ENCODE results near the gene ADRA1B. TPM values are rescaled to one million over a fixed set of nuclear protein-coding genes. Genes with fewer than 3 reads are reported as not detected.
"Not testable (repeated sequence)": the region's sequence is repeated elsewhere in the genome, so short reads cannot be mapped to it uniquely, and the experiment has no call there.

ADRA1B gene
- total RNA-seq, 1 experiment from 2014 or later: 25.0 TPM

GRCh38 chr5:159976921-159977320, 60.6 kb downstream of the ADRA1B start:
- no peak for DNase-seq (ENCODE audit: low read depth)
- in situ Hi-C loops (cut with HindIII; ENCODE audit: low pct_unique_long_range_greater_than_20kb, low sequenced_read_pairs): no loop called here

DNA sequence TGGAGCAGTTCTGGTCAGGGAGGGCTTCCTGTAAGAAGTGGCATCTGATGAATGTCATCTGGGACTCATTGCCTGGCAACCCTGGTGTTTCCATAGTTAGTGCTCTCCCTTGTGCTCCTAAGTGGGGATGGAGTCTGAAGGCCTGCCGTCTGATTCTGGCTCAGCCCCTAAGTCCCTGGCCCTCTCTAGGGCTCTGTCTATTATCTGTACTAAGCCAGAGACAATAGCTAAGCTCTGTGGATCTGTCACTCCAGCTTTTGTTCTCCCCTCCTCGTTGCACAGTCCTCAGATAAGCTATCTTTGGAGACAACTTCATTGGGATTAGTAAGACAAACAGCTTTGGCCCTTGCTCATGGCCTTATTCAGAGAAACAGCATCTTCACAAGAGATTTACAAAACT, 62.1 kb downstream of the ADRA1B start:
- in situ Hi-C loops (cut with HindIII; ENCODE audit: low pct_unique_long_range_greater_than_20kb, low sequenced_read_pairs): no loop called here
- no peak for DNase-seq (ENCODE audit: low read depth)

DNA sequence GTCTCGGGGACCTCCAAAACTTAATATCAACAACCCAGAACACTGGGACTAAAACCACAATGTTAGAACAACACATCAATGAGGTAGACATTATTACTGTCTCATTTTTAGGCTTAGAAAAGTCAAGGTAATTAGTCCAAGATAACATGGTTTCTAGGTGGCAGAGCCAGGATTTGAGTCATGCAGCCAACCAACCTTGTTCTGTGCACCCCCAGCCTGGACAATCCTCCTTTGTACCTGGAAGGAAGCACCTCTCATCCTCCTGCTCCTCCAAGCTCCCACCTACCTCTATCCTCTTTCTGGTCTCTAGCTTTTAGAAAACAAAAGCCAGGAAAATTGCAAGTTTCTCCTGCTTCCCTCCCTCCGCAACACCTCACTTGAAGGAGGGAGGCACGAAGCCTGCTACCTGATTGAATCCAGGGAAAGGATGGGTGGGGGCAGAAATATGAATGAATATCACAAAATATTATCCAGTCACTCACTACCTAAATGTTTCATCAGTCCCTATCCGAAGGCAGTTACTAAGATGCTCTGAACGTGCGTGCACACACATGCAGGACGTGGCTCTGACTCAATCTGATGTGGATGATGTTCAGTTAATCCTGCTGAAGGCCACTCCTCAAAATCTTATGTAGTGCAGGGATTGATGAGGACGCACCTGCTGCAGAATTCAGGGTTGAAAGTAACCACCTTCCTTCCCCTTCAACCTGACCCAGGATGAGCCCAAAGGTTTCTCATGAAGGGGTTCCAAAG, 66.3 kb downstream of the ADRA1B start:
- in situ Hi-C loops (cut with HindIII; ENCODE audit: low pct_unique_long_range_greater_than_20kb, low sequenced_read_pairs): no loop called here
- DNase-seq (ENCODE audit: low read depth): peak; percentile 23

DNA sequence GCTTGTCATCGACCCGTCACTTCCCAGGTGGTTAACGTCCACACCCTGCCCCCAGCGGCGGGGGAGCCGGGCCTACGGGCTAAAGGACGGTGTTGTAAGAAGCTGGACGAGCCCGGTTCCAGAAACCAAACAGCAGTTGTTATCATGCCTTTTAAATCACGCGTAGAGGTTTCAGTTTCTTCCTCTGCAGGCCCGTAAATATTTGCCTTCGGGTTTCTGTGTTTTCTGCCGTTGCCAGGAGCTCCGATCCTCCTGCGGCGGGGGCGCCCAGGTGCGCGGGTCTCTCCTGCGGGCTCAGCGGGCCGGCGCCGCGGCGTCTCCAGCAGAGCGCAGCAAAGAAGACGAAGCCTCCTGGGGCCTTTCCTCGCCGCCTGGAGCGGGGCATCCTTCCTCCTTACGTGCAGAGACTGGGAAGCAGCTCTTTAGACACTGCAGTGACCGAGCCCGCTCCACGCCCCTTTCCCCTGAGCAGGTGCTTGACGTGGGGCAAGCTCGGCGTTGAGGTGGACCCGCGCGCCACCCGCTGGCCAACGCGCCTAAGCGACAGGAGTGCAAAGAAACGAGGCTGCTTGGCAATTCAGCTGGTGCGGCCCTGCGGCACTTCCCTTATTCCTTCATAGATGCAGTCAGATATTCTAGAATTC, 70.9 kb downstream of the ADRA1B start:
- in situ Hi-C loops (cut with HindIII; ENCODE audit: low pct_unique_long_range_greater_than_20kb, low sequenced_read_pairs): no loop called here
- peak; percentile 33 for DNase-seq (ENCODE audit: low read depth)

- peak; percentile 24 for DNase-seq (ENCODE audit: low read depth)
- in situ Hi-C loops (cut with HindIII; ENCODE audit: low pct_unique_long_range_greater_than_20kb, low sequenced_read_pairs): no loop called here
Measured at GRCh38 chr5:159990506-159990905, 74.2 kb downstream of the ADRA1B start.

DNA sequence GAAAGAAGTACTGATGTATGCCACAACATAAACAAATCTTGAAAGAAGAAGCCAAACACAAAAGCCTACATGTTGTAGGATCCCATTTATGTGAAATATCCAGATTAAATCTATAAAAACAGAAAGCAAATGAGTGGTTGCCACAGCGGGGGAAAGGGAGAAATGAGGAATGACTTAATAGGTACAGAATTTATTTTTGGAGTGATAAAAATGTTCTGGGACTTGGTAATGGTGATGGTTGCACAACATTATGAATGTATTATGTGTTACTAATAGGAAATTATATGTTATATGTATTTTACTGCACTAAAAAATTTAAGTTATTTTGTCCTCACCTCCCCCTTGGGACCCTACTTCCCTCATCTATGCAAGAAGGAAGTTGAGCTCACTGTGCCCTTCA, 76.3 kb downstream of the ADRA1B start:
- in situ Hi-C loops (cut with HindIII; ENCODE audit: low pct_unique_long_range_greater_than_20kb, low sequenced_read_pairs): no loop called here
- DNase-seq (ENCODE audit: low read depth): no peak

DNA sequence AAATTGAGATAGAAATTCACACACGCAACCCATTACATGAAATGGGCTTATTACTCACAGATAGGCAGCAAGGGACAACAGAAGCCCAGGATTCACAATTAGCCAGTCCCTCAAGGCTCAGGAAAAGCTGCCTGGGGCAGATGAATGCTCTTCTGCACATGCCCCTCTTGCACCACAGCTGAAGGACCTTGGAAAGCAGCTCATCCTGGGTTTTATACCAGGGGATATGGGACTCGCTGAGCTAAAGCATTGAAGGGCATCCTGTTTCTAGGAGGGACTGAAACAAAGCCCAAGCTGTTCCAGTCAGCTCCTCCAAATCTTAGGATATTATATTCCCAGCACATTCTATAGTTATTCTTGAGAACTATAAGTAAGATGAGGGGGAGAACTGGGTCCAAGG, 76.9 kb downstream of the ADRA1B start:
- DNase-seq (ENCODE audit: low read depth): no peak
- in situ Hi-C loops (cut with HindIII; ENCODE audit: low pct_unique_long_range_greater_than_20kb, low sequenced_read_pairs): no loop called here

- in situ Hi-C loops (cut with HindIII; ENCODE audit: low pct_unique_long_range_greater_than_20kb, low sequenced_read_pairs): no loop called here
- DNase-seq (ENCODE audit: low read depth): no peak
Measured at GRCh38 chr5:159995907-159996306, 79.6 kb downstream of the ADRA1B start.

DNA sequence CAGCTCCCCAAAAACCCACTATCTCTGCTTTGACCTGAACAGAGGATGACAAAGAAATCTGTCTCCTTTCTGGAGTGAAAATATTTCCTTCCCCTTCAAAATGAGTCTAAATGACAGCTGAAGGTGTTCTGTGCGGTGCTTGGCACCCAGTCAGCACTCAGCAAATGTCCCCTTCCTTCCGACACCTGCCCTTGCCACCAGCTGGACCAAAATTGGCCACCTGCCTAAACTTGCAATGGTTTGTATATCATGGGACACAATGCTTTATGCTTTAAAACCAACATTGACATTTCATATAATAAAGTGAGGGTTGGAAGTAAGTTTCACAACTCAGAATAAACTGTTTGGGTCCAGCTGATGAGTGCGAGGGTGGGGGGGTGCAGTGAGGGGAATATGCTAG, 85.2 kb downstream of the ADRA1B start:
- in situ Hi-C loops (cut with HindIII; ENCODE audit: low pct_unique_long_range_greater_than_20kb, low sequenced_read_pairs): no loop called here
- no peak for DNase-seq (ENCODE audit: low read depth)

DNA sequence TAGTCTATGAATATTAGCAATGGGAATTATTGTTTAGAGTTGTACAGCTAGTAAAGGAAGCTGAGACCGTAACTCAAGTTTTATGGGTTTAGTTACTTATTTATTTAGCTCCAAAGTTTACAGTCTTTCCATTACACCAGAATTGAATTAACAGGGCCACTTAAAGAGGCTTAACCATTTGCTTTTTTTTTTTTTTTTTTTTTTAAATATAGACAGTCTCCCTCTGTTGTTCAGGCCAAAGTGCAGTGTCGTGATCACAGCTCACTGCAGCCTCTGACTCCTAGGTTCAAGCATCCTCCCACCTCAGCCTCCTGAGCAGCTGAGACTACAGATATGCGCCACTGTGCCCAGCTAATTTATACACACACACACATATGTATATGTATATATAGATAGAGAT, 91.2 kb downstream of the ADRA1B start:
- no peak for DNase-seq (ENCODE audit: low read depth)
- in situ Hi-C loops (cut with HindIII; ENCODE audit: low pct_unique_long_range_greater_than_20kb, low sequenced_read_pairs): no loop called here

- in situ Hi-C loops (cut with HindIII; ENCODE audit: low pct_unique_long_range_greater_than_20kb, low sequenced_read_pairs); DNase-seq (ENCODE audit: low read depth): not testable (repeated sequence)
Measured at GRCh38 chr5:160008529-160008876, 92.2 kb downstream of the ADRA1B start.

DNA sequence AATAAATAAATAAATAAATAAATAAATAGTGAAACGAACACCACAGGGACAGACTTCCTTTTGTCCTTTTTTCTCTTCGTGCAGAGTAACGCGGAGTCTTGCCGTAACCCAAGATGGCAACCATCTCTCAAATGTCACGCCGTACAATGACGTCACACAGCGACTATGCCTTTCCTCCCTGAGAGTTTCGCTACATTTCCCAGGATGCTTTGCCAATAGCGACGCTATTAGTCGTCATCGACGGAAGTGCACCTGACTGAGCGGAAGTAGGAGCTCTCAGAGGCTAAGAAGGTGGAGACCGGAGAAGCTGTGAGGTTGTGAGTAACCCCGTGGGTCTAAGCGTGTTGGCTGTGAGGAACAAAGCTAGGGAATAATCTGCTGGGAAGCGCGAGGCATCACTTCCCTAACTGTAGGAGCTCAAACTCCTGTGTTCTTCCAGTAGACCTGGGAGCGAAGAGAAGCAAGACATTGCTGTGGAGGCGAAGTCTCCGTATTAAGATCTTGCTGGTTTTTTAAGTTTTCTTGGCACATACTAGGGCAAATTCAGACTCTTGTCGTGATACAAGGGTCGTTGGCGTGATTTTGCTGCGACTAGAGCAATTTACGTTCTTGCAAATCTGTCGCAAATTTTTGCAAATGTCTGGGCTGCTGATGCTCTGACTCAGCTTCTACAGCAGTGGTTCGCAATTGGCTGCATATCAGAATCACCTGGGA, 92.8 kb downstream of the ADRA1B start, which contains the start of gene TTC1:
TSS of gene TTC1 (plus strand) at position 263 of the 714 bp plus-strand sequence. CDS start 1,390 bp downstream, outside the sequence.
- peak; percentile 99 for DNase-seq (ENCODE audit: low read depth)
- in situ Hi-C loops (cut with HindIII; ENCODE audit: low pct_unique_long_range_greater_than_20kb, low sequenced_read_pairs): no loop called here

DNA sequence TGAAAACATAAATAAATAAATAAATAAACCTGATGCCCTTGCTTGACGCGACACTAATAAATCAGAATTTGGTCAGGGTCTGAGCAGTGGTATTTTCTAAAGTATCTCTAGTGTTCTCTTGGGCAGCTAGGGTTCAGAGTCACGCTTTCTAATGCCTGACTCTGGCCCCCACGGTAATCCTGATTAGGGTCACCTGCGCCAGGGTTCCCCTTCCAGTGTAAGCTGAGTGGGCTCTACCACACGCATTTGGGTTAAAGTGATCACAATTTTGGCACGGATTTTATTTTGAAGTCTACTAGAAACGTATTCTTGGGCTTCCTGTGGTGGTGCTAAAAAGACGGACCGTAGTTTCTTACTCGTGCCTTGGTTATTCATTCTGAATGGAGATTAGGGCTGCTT, 93.3 kb downstream of the ADRA1B start:
- DNase-seq (ENCODE audit: low read depth): no peak
- in situ Hi-C loops (cut with HindIII; ENCODE audit: low pct_unique_long_range_greater_than_20kb, low sequenced_read_pairs): no loop called here

DNA sequence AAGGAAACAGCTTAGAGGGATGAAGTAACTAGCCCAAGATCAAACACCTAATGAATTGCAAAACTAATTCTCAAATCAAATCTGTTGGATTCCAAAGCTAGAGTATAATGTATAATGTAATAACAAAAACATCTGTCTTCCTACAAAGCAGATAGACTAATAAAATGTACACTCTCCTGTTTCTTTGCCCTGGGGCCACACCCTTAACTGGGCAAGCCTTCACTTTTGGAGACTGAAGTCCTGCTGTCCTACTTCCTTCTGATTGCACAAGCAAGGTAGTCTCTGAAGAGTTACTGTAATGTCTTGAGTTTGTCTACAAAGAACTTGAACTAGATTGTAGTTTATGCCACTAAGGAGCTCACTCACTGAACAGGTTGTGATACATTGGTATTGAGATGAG, 95.2 kb downstream of the ADRA1B start:
- no peak for DNase-seq (ENCODE audit: low read depth)
- in situ Hi-C loops (cut with HindIII; ENCODE audit: low pct_unique_long_range_greater_than_20kb, low sequenced_read_pairs): no loop called here

DNA sequence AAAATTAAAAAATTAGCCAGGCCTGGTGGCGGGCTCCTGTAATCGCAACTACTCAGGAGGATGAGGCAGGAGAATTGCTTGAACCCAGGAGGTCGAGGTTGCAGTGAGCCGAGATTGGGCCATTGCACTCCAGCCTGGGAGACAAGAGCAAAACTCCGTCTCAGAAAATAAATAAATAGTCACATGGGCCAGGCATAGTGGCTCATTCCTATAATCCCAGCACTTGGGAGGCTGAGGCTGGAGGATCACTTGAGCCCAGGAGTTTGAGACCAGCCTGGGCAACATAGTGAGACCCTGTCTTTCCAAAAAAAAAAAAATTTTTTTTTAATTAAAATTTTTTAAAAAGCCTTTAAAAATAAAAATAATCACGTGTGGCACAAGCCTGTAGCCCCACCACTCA, 97.9 kb downstream of the ADRA1B start:
- DNase-seq (ENCODE audit: low read depth); in situ Hi-C loops (cut with HindIII; ENCODE audit: low pct_unique_long_range_greater_than_20kb, low sequenced_read_pairs): not testable (repeated sequence)

DNA sequence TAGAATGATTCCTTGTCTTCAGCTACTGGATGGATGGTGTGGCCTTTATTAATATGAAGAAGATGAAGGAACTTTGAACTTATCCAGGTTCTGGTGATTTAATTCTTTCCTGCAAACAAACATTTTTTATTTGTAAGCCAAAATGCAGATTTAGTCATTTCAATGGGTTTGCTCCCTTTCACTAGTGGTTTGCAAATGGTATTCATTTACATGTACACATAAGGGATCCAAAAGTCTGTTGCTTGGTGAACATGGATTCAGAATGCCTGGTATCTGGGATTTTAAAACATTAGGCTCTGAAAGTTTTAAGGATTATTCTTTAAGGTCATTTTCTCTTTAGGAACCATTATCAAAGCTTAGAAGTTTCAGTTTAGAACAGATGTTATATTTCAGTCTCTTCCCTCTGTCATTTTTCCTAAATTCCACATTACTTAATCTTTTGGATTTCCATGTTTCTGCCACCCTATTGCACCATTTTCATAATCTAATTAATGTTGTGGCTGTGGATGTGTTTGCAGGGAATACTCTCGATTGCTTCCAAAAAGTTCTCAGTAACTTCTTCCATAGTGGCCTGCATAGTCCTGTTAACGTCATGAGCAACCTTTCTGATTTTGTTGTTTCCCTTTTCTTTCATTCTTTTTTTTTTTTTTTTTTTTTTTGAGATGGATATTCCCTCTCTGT, 102.8 kb downstream of the ADRA1B start:
- in situ Hi-C loops (cut with HindIII; ENCODE audit: low pct_unique_long_range_greater_than_20kb, low sequenced_read_pairs): no loop called here
- no peak for DNase-seq (ENCODE audit: low read depth)

- in situ Hi-C loops (cut with HindIII; ENCODE audit: low pct_unique_long_range_greater_than_20kb, low sequenced_read_pairs): no loop called here
- DNase-seq (ENCODE audit: low read depth): no peak
Measured at GRCh38 chr5:160020266-160020770, 104.0 kb downstream of the ADRA1B start.

DNA sequence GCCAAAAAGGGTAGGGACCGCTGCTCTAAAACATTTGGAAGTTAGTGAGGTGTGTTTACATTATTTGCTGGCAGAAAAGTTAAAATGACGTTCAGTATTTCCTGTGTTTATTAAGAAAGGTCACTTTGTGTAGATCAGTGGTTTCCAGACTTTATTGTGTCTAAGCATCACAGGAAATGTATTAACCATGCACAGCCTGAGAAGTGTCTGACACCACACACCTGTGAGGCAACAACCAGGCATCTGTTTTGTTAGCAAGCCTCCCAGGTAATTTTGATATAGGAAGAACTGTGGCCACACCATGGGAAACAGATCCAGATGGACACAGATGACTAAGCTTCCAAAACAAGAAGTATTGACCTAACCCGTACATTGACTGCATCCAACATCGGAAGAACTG, 104.7 kb downstream of the ADRA1B start:
- in situ Hi-C loops (cut with HindIII; ENCODE audit: low pct_unique_long_range_greater_than_20kb, low sequenced_read_pairs): no loop called here

More for the DNA sequence above, 104.7 kb downstream of the ADRA1B start:
- DNase-seq (ENCODE audit: low read depth): no peak

All from Caki2 (cell line).